ENCODE results near the gene SLC22A17. TPM values are rescaled to one million over a fixed set of nuclear protein-coding genes. Genes with fewer than 3 reads are reported as not detected.

Gene SLC22A17
- total and polyA plus RNA-seq, 10 of the 15 experiments (the other 5 are each of a cell fraction or from before 2014, with no cell fraction given), result not detected

DNA sequence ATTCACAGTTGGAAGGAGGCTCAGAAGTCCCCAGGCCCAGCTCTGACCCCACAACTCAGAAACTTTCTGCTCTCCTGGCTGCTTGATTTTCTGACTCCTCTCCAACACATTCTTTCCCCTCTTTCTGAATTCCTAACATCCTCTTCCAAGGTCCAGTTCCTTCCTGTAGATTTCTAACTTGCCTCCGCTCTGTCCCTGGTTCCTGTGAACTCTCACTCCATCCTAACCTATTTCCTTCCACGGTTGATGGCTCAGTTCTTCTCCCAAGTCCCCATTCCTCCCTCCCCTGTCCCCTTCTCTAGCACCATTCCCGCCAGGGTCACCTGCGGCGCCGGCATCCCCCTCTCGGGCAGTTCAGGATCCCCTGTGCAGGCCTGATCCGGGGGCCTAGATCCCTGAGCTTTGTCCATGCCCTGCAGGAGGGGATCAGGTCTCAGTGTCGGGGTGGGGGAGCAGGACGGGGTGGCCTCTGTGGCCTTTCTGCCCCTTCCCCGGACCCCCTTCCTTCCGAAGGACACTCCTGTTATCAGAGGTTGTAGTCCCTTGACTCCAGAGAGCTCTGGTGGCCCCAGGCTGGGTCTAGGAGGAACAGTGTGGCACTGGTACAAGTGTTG lies 6.0 kb upstream of the SLC22A17 start:
- in situ Hi-C loops (cut with MboI), result no loop called here
- Histone ChIP-seq H3K9me3 (replicated peaks; ENCODE audit: control insufficient read depth, insufficient read depth, low read length) (no peaks in the 10 kb centered on the region), H3K9ac (ENCODE audit: control insufficient read depth, insufficient read depth, low read length) (no peak overlapping the region), H3K36me3 (ENCODE audit: control insufficient read depth in 2 of 2, insufficient read depth in 2 of 2, low read length in 1 of 2) (no peaks in the 10 kb centered on the region), H3K4me3 (no peak overlapping the region), H3K4me1 (ENCODE audit: control insufficient read depth, insufficient read depth, low read length) (no peaks in the 10 kb centered on the region), H3K79me2 (ENCODE audit: control insufficient read depth, insufficient read depth, low read length) (no peaks in the 10 kb centered on the region), H3K4me2 (ENCODE audit: control insufficient read depth, insufficient read depth) (no peak overlapping the region), H3K27ac (ENCODE audit: control insufficient read depth, insufficient read depth) (no peak overlapping the region), H3K27me3 (replicated peaks in 1 of 2; ENCODE audit: control insufficient read depth in 2 of 2, insufficient read depth in 2 of 2, low read length in 1 of 2) (peaks cover 0 to 1% of the 10 kb centered on the region in 2 experiments; a peak in 2 of 4 replicates), H2AFZ (ENCODE audit: control insufficient read depth, low read depth, low read length) (no peak overlapping the region), H4K20me1 (ENCODE audit: control insufficient read depth, insufficient read depth) (no peaks in the 10 kb centered on the region)
- DNase-seq (ENCODE audit: low read depth, low spot score) (no peak), FAIRE-seq (no peak), ATAC-seq (no peak)
- TF ChIP-seq FOS (IDR thresholded peaks at IDR 0.05; ENCODE audit: borderline replicate concordance, extremely low read depth, insufficient read length), result no peak
- no peak for TF ChIP-seq SREBF1 (IDR thresholded peaks at IDR 0.05; ENCODE audit: low read length)
- TF ChIP-seq ZNF24 (IDR thresholded peaks at IDR 0.05), result no peak
- TF ChIP-seq NR2F1 (conservative IDR thresholded peaks at IDR 0.05), result no peak
- TF ChIP-seq, protein P1, sequence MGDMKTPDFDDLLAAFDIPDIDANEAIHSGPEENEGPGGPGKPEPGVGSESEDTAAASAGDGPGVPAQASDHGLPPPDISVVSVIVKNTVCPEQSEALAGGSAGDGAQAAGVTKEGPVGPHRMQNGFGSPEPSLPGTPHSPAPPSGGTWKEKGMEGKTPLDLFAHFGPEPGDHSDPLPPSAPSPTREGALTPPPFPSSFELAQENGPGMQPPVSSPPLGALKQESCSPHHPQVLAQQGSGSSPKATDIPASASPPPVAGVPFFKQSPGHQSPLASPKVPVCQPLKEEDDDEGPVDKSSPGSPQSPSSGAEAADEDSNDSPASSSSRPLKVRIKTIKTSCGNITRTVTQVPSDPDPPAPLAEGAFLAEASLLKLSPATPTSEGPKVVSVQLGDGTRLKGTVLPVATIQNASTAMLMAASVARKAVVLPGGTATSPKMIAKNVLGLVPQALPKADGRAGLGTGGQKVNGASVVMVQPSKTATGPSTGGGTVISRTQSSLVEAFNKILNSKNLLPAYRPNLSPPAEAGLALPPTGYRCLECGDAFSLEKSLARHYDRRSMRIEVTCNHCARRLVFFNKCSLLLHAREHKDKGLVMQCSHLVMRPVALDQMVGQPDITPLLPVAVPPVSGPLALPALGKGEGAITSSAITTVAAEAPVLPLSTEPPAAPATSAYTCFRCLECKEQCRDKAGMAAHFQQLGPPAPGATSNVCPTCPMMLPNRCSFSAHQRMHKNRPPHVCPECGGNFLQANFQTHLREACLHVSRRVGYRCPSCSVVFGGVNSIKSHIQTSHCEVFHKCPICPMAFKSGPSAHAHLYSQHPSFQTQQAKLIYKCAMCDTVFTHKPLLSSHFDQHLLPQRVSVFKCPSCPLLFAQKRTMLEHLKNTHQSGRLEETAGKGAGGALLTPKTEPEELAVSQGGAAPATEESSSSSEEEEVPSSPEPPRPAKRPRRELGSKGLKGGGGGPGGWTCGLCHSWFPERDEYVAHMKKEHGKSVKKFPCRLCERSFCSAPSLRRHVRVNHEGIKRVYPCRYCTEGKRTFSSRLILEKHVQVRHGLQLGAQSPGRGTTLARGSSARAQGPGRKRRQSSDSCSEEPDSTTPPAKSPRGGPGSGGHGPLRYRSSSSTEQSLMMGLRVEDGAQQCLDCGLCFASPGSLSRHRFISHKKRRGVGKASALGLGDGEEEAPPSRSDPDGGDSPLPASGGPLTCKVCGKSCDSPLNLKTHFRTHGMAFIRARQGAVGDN (IDR thresholded peaks at IDR 0.05), result no peak
- no peak for TF ChIP-seq CHD2 (IDR thresholded peaks at IDR 0.05; ENCODE audit: borderline replicate concordance, low read depth, low read length)
- TF ChIP-seq NR2C1 (IDR thresholded peaks at IDR 0.05), result no peak
- TF ChIP-seq HDAC6 (IDR thresholded peaks at IDR 0.05; ENCODE audit: unreplicated experiment), result no peak
- no peak for TF ChIP-seq HCFC1 (IDR thresholded peaks at IDR 0.05; ENCODE audit: low read length)
- no peak for TF ChIP-seq ASH2L (IDR thresholded peaks at IDR 0.05; ENCODE audit: borderline replicate concordance, low read depth)
- no peak for TF ChIP-seq RELA (IDR thresholded peaks at IDR 0.05; ENCODE audit: borderline replicate concordance, partially characterized antibody)
- TF ChIP-seq TCF3 (IDR thresholded peaks at IDR 0.05; ENCODE audit: borderline replicate concordance, insufficient read depth, low read depth, low read length), result no peak
- TF ChIP-seq RAD51 (IDR thresholded peaks at IDR 0.05), result no peak
- TF ChIP-seq TCF7 (IDR thresholded peaks at IDR 0.05; ENCODE audit: borderline replicate concordance), result no peak
- TF ChIP-seq NFYA (IDR thresholded peaks at IDR 0.05; ENCODE audit: borderline replicate concordance, low read depth, low read length), result no peak
- no peak for TF ChIP-seq SRF (IDR thresholded peaks at IDR 0.05; ENCODE audit: low read depth in 2 of 2, low read length in 2 of 2)
- TF ChIP-seq ESRRA (IDR thresholded peaks at IDR 0.05; ENCODE audit: low read length), result no peak
- no peak for TF ChIP-seq YY1 (IDR thresholded peaks at IDR 0.05; ENCODE audit: low read depth, low read length)
- TF ChIP-seq, protein P2, sequence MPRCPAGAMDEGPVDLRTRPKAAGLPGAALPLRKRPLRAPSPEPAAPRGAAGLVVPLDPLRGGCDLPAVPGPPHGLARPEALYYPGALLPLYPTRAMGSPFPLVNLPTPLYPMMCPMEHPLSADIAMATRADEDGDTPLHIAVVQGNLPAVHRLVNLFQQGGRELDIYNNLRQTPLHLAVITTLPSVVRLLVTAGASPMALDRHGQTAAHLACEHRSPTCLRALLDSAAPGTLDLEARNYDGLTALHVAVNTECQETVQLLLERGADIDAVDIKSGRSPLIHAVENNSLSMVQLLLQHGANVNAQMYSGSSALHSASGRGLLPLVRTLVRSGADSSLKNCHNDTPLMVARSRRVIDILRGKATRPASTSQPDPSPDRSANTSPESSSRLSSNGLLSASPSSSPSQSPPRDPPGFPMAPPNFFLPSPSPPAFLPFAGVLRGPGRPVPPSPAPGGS (IDR thresholded peaks at IDR 0.05; ENCODE audit: borderline replicate concordance, insufficient read depth, low read depth, low read length, poor library complexity, severe bottlenecking), result no peak
- POLR2A ChIA-PET, result no interaction called here
- SMC1A ChIA-PET (ENCODE audit: uncharacterized antibody, unreplicated experiment), result no interaction called here
- no TSS peak for BruUV-seq (replicated peaks)
- intact Hi-C loops (cut with micrococcal nuclease; ENCODE audit: unreplicated experiment), result no loop called here
- 31% methylated on average over 12 of the region's 12 CpGs for WGBS (ENCODE audit: insufficient coverage, insufficient replicate concordance, low lambda C conversion rate, missing lambda C conversion rate)
- CTCF ChIA-PET, result no interaction called here
- RAD21 ChIA-PET (ENCODE audit: unreplicated experiment), result no interaction called here
